Measurements from ENCODE around the gene OTOGL.

OTOGL gene

DNA sequence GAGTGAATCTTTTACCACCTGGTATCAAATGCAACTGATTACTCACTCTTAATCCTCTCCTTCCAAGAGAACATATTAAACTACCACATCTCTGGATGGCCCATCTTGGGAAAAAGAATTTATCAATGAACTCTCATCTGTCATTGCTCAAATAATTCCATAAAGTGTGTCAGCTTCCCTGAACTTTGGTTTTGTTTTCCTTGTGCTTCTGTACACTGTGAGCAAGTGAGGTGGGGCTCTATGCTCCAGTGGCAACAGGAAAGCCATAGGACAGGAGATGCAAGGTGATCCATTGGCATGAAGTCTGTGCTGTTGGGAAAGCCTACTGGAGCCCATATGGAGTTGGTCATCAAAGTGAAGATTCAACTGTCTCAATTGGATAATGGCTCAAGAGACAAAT, 17.4 kb downstream of the OTOGL start:
- no peaks in the 10 kb centered on the region for H3K9me3 ChIP-seq
- H3K36me3 ChIP-seq: no peaks in the 10 kb centered on the region
- no peak overlapping the region for H3K27ac ChIP-seq
- no peaks in the 10 kb centered on the region for H3K27me3 ChIP-seq
- TF ChIP-seq, protein P1, sequence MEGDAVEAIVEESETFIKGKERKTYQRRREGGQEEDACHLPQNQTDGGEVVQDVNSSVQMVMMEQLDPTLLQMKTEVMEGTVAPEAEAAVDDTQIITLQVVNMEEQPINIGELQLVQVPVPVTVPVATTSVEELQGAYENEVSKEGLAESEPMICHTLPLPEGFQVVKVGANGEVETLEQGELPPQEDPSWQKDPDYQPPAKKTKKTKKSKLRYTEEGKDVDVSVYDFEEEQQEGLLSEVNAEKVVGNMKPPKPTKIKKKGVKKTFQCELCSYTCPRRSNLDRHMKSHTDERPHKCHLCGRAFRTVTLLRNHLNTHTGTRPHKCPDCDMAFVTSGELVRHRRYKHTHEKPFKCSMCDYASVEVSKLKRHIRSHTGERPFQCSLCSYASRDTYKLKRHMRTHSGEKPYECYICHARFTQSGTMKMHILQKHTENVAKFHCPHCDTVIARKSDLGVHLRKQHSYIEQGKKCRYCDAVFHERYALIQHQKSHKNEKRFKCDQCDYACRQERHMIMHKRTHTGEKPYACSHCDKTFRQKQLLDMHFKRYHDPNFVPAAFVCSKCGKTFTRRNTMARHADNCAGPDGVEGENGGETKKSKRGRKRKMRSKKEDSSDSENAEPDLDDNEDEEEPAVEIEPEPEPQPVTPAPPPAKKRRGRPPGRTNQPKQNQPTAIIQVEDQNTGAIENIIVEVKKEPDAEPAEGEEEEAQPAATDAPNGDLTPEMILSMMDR (IDR thresholded peaks at IDR 0.05): no peak
- no peaks in the 10 kb centered on the region for H3K4me1 ChIP-seq (ENCODE audit: control insufficient read depth in 1 of 2, insufficient read depth in 1 of 2, low read depth in 1 of 2, low read length in 1 of 2)
- H3K4me3 ChIP-seq (ENCODE audit: low read depth in 1 of 2, low read length in 1 of 2): no peak overlapping the region

DNA sequence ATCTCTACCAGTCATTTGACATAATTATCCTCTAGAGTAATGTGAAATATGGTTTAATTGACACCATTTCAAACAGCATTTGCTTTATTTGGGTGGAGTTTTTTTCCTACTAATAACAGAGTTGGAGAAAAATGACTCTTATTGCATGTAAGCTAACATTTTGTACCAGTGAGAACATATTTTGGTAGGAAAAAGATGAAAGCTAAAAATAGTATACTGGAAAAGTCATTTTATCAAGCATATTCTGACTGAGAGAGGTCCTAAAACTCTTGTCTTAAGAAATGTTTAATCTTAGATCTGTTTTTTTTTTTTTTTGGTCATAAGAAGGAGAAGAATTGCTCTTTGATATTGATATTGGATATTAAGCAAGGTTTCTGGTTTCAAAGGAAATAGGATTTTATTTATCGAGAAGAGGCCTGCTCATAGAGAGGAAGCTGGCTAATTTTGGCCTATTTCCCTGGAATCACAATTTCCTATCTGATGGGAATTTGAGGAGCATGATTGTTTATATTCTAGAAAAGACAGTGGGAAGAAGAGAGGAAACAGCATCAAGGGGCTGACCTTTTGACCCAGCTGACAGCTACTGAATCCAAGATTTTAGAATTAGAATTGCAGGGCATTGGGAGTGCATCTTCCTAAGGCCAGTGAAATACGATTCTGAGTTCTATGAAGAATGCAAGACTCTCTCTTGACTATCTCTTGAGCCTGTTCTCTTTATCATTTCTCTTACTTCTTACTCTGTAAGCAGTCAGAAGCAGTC, 19.4 kb downstream of the OTOGL start:
- Histone ChIP-seq H3K9me3 (no peaks in the 10 kb centered on the region), H3K27me3 (no peaks in the 10 kb centered on the region), H3K36me3 (no peaks in the 10 kb centered on the region), H3K4me3 (ENCODE audit: low read depth in 1 of 2, low read length in 1 of 2) (no peak overlapping the region), H3K4me1 (ENCODE audit: control insufficient read depth in 1 of 2, insufficient read depth in 1 of 2, low read depth in 1 of 2, low read length in 1 of 2) (no peaks in the 10 kb centered on the region), H3K27ac (no peak overlapping the region)
- TF ChIP-seq, protein P1 (IDR thresholded peaks at IDR 0.05): no peak

DNA sequence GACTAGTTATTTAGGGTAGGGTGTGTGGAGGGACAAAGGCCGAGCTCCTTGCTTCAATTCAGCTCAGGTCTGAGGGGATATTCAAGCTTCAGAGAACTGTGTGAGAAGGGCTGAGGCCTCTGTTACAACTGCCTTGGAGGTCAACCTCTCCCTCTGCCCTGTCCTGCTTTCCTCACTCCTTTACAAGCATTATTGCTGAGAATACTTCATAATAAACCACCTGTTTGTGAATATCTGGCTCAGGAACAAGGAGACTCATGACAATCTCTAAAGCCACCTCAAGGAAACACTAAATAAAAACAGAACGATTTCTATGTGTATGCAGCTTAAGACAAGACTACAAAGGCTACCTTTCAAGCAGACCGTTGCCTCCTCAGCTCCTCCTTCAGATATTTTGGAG, 21.7 kb downstream of the OTOGL start:
- no peak overlapping the region for H3K4me3 ChIP-seq (ENCODE audit: low read depth in 1 of 2, low read length in 1 of 2)
- no peaks in the 10 kb centered on the region for H3K36me3 ChIP-seq
- TF ChIP-seq, protein P1 (IDR thresholded peaks at IDR 0.05): no peak
- no peaks in the 10 kb centered on the region for H3K9me3 ChIP-seq
- no peaks in the 10 kb centered on the region for H3K27me3 ChIP-seq
- H3K4me1 ChIP-seq (ENCODE audit: control insufficient read depth in 1 of 2, insufficient read depth in 1 of 2, low read depth in 1 of 2, low read length in 1 of 2): no peaks in the 10 kb centered on the region
- no peak overlapping the region for H3K27ac ChIP-seq

- no peaks in the 10 kb centered on the region for H3K36me3 ChIP-seq
- no peak overlapping the region for H3K4me3 ChIP-seq (ENCODE audit: low read depth in 1 of 2, low read length in 1 of 2)
- TF ChIP-seq, protein P1 (IDR thresholded peaks at IDR 0.05): no peak
- no peaks in the 10 kb centered on the region for H3K9me3 ChIP-seq
- H3K27me3 ChIP-seq: no peaks in the 10 kb centered on the region
- H3K4me1 ChIP-seq (ENCODE audit: control insufficient read depth in 1 of 2, insufficient read depth in 1 of 2, low read depth in 1 of 2, low read length in 1 of 2): no peaks in the 10 kb centered on the region
- no peak overlapping the region for H3K27ac ChIP-seq
These were observed 22.3 kb downstream of the OTOGL start for GRCh38 chr12:80121661-80122060.

GRCh38 chr12:80129895-80130530, 30.7 kb downstream of the OTOGL start:
- H3K36me3 ChIP-seq: no peaks in the 10 kb centered on the region
- H3K27me3 ChIP-seq: no peaks in the 10 kb centered on the region
- H3K4me3 ChIP-seq (ENCODE audit: low read depth in 1 of 2, low read length in 1 of 2): no peak overlapping the region
- H3K4me1 ChIP-seq (ENCODE audit: control insufficient read depth in 1 of 2, insufficient read depth in 1 of 2, low read depth in 1 of 2, low read length in 1 of 2): no peaks in the 10 kb centered on the region
- no peak overlapping the region for H3K27ac ChIP-seq
- H3K9me3 ChIP-seq: no peaks in the 10 kb centered on the region
- TF ChIP-seq, protein P1 (IDR thresholded peaks at IDR 0.05): no peak
